Measurements from ENCODE around the gene METTL16.
A peak's percentile ranks its signal among the peaks of the same experiment; 100 is the strongest.

The METTL16 gene

GRCh38 chr17:2374549-2375285 lies 137.0 kb downstream of the METTL16 start:
- Mint-ChIP-seq H3K9me3 (no peaks in the 10 kb centered on the region), H3K27ac (peak overlapping the region; percentile 1), H3K36me3 (ENCODE audit: low read depth) (peaks cover 99% of the 10 kb centered on the region), H3K4me3 (no peak overlapping the region), H3K27me3 (no peaks in the 10 kb centered on the region), H3K4me1 (ENCODE audit: low read depth) (peaks cover 8% of the 10 kb centered on the region)
- intact Hi-C loops (cut with micrococcal nuclease) = no loop called here

GRCh38 chr17:2373179-2373578 lies 138.5 kb downstream of the METTL16 start:
- intact Hi-C loops (cut with micrococcal nuclease) = no loop called here
- H3K27me3 Mint-ChIP-seq = no peaks in the 10 kb centered on the region
- H3K4me1 Mint-ChIP-seq (ENCODE audit: low read depth) = peaks cover 8% of the 10 kb centered on the region
- H3K9me3 Mint-ChIP-seq = no peaks in the 10 kb centered on the region
- H3K36me3 Mint-ChIP-seq (ENCODE audit: low read depth) = peaks cover 97% of the 10 kb centered on the region
- H3K27ac Mint-ChIP-seq = no peak overlapping the region
- H3K4me3 Mint-ChIP-seq = no peak overlapping the region

GRCh38 chr17:2372681-2373080 lies 139.0 kb downstream of the METTL16 start:
- no peaks in the 10 kb centered on the region for H3K9me3 Mint-ChIP-seq
- no peak overlapping the region for H3K27ac Mint-ChIP-seq
- H3K4me3 Mint-ChIP-seq = no peak overlapping the region
- intact Hi-C loops (cut with micrococcal nuclease) = no loop called here
- peaks cover 97% of the 10 kb centered on the region for H3K36me3 Mint-ChIP-seq (ENCODE audit: low read depth)
- peaks cover 5% of the 10 kb centered on the region for H3K4me1 Mint-ChIP-seq (ENCODE audit: low read depth)
- no peaks in the 10 kb centered on the region for H3K27me3 Mint-ChIP-seq

- H3K36me3 Mint-ChIP-seq (ENCODE audit: low read depth) = peaks cover 97% of the 10 kb centered on the region
- intact Hi-C loops (cut with micrococcal nuclease) = no loop called here
- no peaks in the 10 kb centered on the region for H3K4me1 Mint-ChIP-seq (ENCODE audit: low read depth)
- no peak overlapping the region for H3K27ac Mint-ChIP-seq
- H3K27me3 Mint-ChIP-seq = no peaks in the 10 kb centered on the region
- no peak overlapping the region for H3K4me3 Mint-ChIP-seq
- H3K9me3 Mint-ChIP-seq = no peaks in the 10 kb centered on the region
These were observed 139.5 kb downstream of the METTL16 start for GRCh38 chr17:2372180-2372579.

- intact Hi-C loops (cut with micrococcal nuclease) = no loop called here
- H3K27ac Mint-ChIP-seq = no peak overlapping the region
- H3K9me3 Mint-ChIP-seq = no peaks in the 10 kb centered on the region
- no peaks in the 10 kb centered on the region for H3K4me1 Mint-ChIP-seq (ENCODE audit: low read depth)
- H3K36me3 Mint-ChIP-seq (ENCODE audit: low read depth) = peaks cover 97% of the 10 kb centered on the region
- no peaks in the 10 kb centered on the region for H3K27me3 Mint-ChIP-seq
- no peak overlapping the region for H3K4me3 Mint-ChIP-seq
These were observed 140.2 kb downstream of the METTL16 start for GRCh38 chr17:2371183-2372130.

- Mint-ChIP-seq H3K9me3 (no peaks in the 10 kb centered on the region), H3K27me3 (no peaks in the 10 kb centered on the region), H3K36me3 (ENCODE audit: low read depth) (peaks cover 97% of the 10 kb centered on the region), H3K27ac (no peak overlapping the region), H3K4me1 (ENCODE audit: low read depth) (no peaks in the 10 kb centered on the region), H3K4me3 (no peak overlapping the region)
- intact Hi-C loops (cut with micrococcal nuclease) = no loop called here
These were observed 141.5 kb downstream of the METTL16 start for GRCh38 chr17:2370211-2370589.

- Mint-ChIP-seq H3K36me3 (ENCODE audit: low read depth) (peaks cover 97% of the 10 kb centered on the region), H3K4me1 (ENCODE audit: low read depth) (no peaks in the 10 kb centered on the region), H3K4me3 (no peak overlapping the region), H3K27me3 (no peaks in the 10 kb centered on the region), H3K9me3 (no peaks in the 10 kb centered on the region), H3K27ac (no peak overlapping the region)
- intact Hi-C loops (cut with micrococcal nuclease) = no loop called here
These were observed 142.0 kb downstream of the METTL16 start for GRCh38 chr17:2369551-2370210.

GRCh38 chr17:2369039-2369438 lies 142.6 kb downstream of the METTL16 start:
- Mint-ChIP-seq H3K27ac (no peak overlapping the region), H3K9me3 (no peaks in the 10 kb centered on the region), H3K27me3 (no peaks in the 10 kb centered on the region), H3K36me3 (ENCODE audit: low read depth) (peaks cover 97% of the 10 kb centered on the region), H3K4me1 (ENCODE audit: low read depth) (no peaks in the 10 kb centered on the region), H3K4me3 (no peak overlapping the region)
- intact Hi-C loops (cut with micrococcal nuclease) = no loop called here

GRCh38 chr17:2368359-2368758 lies 143.3 kb downstream of the METTL16 start:
- Mint-ChIP-seq H3K27me3 (no peaks in the 10 kb centered on the region), H3K36me3 (ENCODE audit: low read depth) (peaks cover 97% of the 10 kb centered on the region), H3K4me1 (ENCODE audit: low read depth) (no peaks in the 10 kb centered on the region), H3K27ac (no peak overlapping the region), H3K9me3 (no peaks in the 10 kb centered on the region), H3K4me3 (no peak overlapping the region)
- intact Hi-C loops (cut with micrococcal nuclease) = no loop called here

GRCh38 chr17:2366747-2367494 lies 144.8 kb downstream of the METTL16 start:
- Mint-ChIP-seq H3K4me3 (no peak overlapping the region), H3K27ac (no peak overlapping the region), H3K27me3 (no peaks in the 10 kb centered on the region), H3K9me3 (no peaks in the 10 kb centered on the region), H3K36me3 (ENCODE audit: low read depth) (peaks cover 97% of the 10 kb centered on the region), H3K4me1 (ENCODE audit: low read depth) (no peaks in the 10 kb centered on the region)
- intact Hi-C loops (cut with micrococcal nuclease) = no loop called here
